Cerebellar nuclear complex (tissue), 1 donor: ENCODE measurements around the gene CACNA1D.
A peak's percentile ranks its signal among the peaks of the same experiment; 100 is the strongest.

Experiments
- DNase-seq, 2 experiments: peaks; one replicate each; lab custom pipeline; 2025; lab: John Stamatoyannopoulos, UW

The CACNA1D gene

GRCh38 chr3:53787016-53787415 lies 292.6 kb downstream of the CACNA1D start:
- DNase-seq: no peak

GRCh38 chr3:53788038-53788437 lies 293.6 kb downstream of the CACNA1D start:
- DNase-seq: no peak

- DNase-seq: no peak
These were observed 295.0 kb downstream of the CACNA1D start for GRCh38 chr3:53789459-53789858.

GRCh38 chr3:53790470-53790869 lies 296.1 kb downstream of the CACNA1D start:
- DNase-seq: no peak

- no peak for DNase-seq
These were observed 296.9 kb downstream of the CACNA1D start for GRCh38 chr3:53791317-53791716.

- no peak for DNase-seq
These were observed 298.5 kb downstream of the CACNA1D start for GRCh38 chr3:53792866-53793265.

GRCh38 chr3:53794597-53794996 lies 300.2 kb downstream of the CACNA1D start:
- no peak for DNase-seq

GRCh38 chr3:53795176-53795575 lies 300.8 kb downstream of the CACNA1D start:
- no peak for DNase-seq

- peak; percentile 86 to 93 for DNase-seq
These were observed 301.6 kb downstream of the CACNA1D start for GRCh38 chr3:53795789-53796560.

GRCh38 chr3:53798144-53798543 lies 303.7 kb downstream of the CACNA1D start:
- no peak for DNase-seq

- DNase-seq: no peak
These were observed 305.0 kb downstream of the CACNA1D start for GRCh38 chr3:53799338-53799865.

GRCh38 chr3:53800041-53800906 lies 305.9 kb downstream of the CACNA1D start:
- DNase-seq: no peak

GRCh38 chr3:53801319-53801718 lies 306.9 kb downstream of the CACNA1D start:
- no peak for DNase-seq

GRCh38 chr3:53802256-53802880 lies 308.0 kb downstream of the CACNA1D start:
- DNase-seq: no peak

- no peak for DNase-seq
These were observed 308.9 kb downstream of the CACNA1D start for GRCh38 chr3:53803124-53803815.

- no peak for DNase-seq
These were observed 309.6 kb downstream of the CACNA1D start for GRCh38 chr3:53803816-53804695.

- DNase-seq: no peak
These were observed 310.5 kb downstream of the CACNA1D start for GRCh38 chr3:53804697-53805462.

GRCh38 chr3:53805463-53806159 lies 311.2 kb downstream of the CACNA1D start:
- DNase-seq: no peak
